Esophagus squamous epithelium (tissue), 5 donors: Measurements from ENCODE around the gene MAGEA9. TPM values are rescaled to one million over a fixed set of nuclear protein-coding genes. Genes with fewer than 3 reads are reported as not detected.
"Not testable (repeated sequence)": the region's sequence is repeated elsewhere in the genome, so short reads cannot be mapped to it uniquely, and the experiment has no call there.

Experiments
- DNase-seq: peaks from one replicate; lab custom pipeline; 2025; lab: John Stamatoyannopoulos, UW
- H3K27ac ChIP-seq, 4 donors: fragments of 200-600 bp; sonication (generic); one replicate each; pipeline ENCODE4 v1.5.1; 2016 to 2019; ENCODE audit warnings: mild to moderate bottlenecking in 1 of 4
- H3K27me3 ChIP-seq, 4 donors: fragments of 200-600 bp; sonication (generic); 1 replicate in 3 of 4; 2 replicates in 1 of 4; pipeline versions ENCODE4 v1.5.1 to v1.6.0; 2017 to 2021; ENCODE audit warnings: antibody characterized with exemption in 1 of 4
- H3K36me3 ChIP-seq, 3 donors: fragments of 200-600 bp; sonication (generic); one replicate each; pipeline ENCODE4 v1.5.1; 2016 to 2019
- H3K4me1 ChIP-seq, 3 donors: fragments of 200-600 bp; sonication (generic); one replicate each; pipeline ENCODE4 v1.5.1; 2017 to 2019
- H3K4me3 ChIP-seq, 4 donors: fragments of 200-600 bp; sonication (generic); 1 replicate in 3 of 4; 2 replicates in 1 of 4; pipeline ENCODE4 v1.5.1; 2016 to 2019; ENCODE audit warnings: mild to moderate bottlenecking in 2 of 4, moderate library complexity in 1 of 4
- H3K9me3 ChIP-seq, 3 donors: fragments of 200-600 bp; sonication (generic); one replicate each; pipeline ENCODE4 v1.5.1; 2016 to 2019
- POLR2A ChIP-seq, 4 donors: fragments of 450-650 bp; IDR thresholded peaks; one replicate each; pipeline ENCODE4 v1.6.1; 2017; ENCODE audit warnings: antibody characterized with exemption in 4 of 4, mild to moderate bottlenecking in 4 of 4, moderate library complexity in 3 of 4
- WGBS, 2 donors: methylation state at CpG; one replicate each; pipeline ENCODE4 v1.1.5; 2018; 5-methylcytosine and 5-hydroxymethylcytosine counted together
- intact Hi-C: fragments of 100-400 bp; cut with DNase I; formaldehyde crosslinking; loops from one replicate; pipeline ENCODE4 v1.15.0; 2022
- total RNA-seq, 4 donors: library from RNA; depleted of rRNA; stranded (reverse); fragments of >200 nt; gene quantifications; one replicate each; pipeline ENCODE4 v1.1.0, GENCODE V29; 2016
- TF ChIP-seq, protein P1 (sequence below), 6 experiments: fragments of 450-650 bp in 4 of 6; fragments of 200-600 bp in 2 of 6; sonication (generic) in 2 of 6; IDR thresholded peaks; one replicate each; pipeline ENCODE4 v1.5.1; 2016 to 2019; ENCODE audit warnings: antibody characterized with exemption in 6 of 6, mild to moderate bottlenecking in 4 of 6, moderate library complexity in 4 of 6
- donor health status: DM: yes; HTN: yes; CAD: no.

The MAGEA9 gene, protein sequence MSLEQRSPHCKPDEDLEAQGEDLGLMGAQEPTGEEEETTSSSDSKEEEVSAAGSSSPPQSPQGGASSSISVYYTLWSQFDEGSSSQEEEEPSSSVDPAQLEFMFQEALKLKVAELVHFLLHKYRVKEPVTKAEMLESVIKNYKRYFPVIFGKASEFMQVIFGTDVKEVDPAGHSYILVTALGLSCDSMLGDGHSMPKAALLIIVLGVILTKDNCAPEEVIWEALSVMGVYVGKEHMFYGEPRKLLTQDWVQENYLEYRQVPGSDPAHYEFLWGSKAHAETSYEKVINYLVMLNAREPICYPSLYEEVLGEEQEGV
- total RNA-seq, result not detected

DNA sequence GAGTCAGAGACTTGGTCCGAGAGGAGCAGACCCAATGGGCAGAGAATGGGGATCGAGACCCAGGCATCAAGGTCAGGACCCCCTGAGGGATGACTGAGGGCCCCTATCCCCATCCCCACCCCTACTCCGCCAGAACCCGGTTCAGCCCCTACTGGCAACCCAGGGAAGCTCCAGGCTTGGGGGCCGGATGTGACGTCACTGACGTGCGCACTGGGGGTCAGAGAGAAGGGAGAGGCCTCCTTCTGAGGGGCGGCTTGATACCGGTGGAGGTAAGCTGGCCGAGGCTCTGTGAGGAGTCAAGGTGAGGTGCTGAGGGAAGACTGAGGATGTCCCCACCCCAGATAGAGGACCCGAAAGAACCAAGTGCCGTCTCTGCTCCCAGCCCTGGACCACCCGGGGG is at the start of gene MAGEA9:
Gene MAGEA9 (plus strand): TSS at position 204 of the 400 bp plus-strand sequence. CDS start 4,281 bp downstream, outside the sequence.
- intact Hi-C loops, result not testable (repeated sequence)

DNA sequence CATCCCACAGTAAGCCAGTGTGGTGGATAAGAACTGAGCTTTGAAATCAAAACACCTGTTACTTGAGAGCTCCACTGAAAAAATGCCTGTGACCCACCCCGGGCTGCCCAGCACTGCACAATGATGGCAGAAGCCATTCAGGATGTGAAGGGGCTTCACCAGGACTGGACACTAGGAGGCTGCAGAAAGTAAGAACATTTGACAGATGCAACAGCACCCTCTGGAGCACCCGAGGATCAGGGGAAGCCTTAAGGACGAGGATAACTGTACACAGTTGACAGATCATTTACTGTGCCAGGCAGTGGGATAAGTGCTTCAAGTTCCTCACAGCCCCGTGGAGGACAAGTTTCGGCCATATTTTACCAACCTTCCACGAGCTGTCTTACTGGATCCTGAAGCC is 39.5 kb upstream of the MAGEA9 start:
- DNase-seq, intact Hi-C loops, H3K4me1 ChIP-seq, H3K9me3 ChIP-seq, H3K27me3 ChIP-seq, H3K27ac ChIP-seq, H3K4me3 ChIP-seq, H3K36me3 ChIP-seq: not testable (repeated sequence)
- no CpG with 5 or more reads among the region's 6 CpGs for WGBS, 2 donors

More for the DNA sequence above, at the start of gene MAGEA9:
- not testable (repeated sequence) for H3K27ac ChIP-seq, H3K36me3 ChIP-seq, H3K4me3 ChIP-seq, H3K9me3 ChIP-seq, H3K27me3 ChIP-seq, DNase-seq, H3K4me1 ChIP-seq
- no CpG with 5 or more reads among the region's 14 CpGs for WGBS, 2 donors

DNA sequence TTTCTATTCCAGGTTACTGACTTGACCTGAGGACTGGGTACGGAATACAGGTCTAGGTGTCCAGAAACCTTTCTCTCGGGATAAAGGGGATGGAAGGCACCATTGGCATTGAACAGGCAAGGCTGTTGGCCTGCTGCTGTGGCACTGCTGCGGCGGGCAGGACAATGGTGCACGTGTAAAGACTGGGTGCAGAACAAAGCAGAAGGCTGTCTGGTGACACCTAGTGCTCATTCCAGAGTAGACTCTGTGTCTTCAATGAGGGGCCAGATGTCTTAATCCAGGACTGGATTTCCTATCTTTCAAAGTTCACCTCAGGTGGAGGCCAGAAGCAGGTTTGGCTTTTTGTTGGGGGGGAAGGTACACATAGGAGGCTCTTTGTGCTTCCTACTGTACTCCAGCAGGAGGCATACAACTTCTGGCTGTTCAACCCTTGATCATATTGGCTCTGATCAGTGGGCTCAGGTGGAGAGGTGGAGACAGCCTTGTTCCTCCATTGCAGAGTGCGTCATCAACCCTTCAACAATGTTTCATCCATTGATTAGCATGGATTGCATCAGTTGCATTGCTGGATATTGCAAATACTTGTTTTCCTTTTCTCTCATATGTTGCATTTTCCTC is 35.2 kb upstream of the MAGEA9 start:
- H3K9me3 ChIP-seq, H3K4me1 ChIP-seq, H3K36me3 ChIP-seq, intact Hi-C loops, DNase-seq, H3K27ac ChIP-seq, H3K4me3 ChIP-seq, H3K27me3 ChIP-seq: not testable (repeated sequence)
- WGBS, 2 donors, result no CpG with 5 or more reads among the region's 6 CpGs

DNA sequence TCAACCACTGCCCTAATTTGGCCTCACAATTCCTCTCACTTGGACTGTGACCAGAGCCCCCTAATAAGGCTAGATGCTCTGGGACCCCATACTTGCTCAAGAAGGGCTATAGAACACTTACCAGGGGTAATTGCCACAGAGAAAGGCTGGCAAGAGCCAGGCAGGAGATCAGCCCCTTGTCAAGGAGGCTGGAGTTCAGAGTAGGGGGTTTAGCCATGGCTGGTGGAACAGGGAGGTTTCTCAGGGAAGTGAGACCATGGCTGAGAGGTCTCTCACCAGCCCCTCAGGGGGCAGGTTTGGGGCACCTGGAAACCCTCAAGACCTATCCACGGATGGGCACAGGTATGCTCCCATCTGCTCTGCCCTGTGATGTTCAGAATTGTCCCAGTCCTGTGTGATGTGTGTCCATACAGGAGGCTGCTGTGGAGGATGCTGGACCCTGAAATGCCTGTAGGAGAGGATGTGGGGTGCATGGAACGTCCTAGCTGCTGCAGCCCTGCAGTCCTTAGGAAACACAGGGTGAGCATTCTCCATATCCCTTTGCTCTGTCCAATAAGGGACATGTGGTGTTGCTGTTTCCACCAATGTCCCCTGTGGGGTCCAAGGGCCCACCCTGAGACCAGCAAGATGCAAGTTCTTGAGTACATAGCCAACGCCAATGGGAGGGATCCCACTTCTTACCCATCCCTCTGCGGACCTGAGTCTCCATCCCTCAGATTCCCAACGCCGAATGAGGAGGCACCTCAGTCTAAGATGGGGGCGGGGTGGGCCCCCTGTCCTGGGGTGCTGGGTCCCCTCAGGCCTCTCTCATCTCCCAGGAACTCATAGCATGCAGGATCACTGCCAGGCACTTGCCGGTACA is 24.3 kb upstream of the MAGEA9 start:
- no peak for TF ChIP-seq POLR2A (IDR thresholded peaks at IDR 0.05)
- TF ChIP-seq, protein P1, sequence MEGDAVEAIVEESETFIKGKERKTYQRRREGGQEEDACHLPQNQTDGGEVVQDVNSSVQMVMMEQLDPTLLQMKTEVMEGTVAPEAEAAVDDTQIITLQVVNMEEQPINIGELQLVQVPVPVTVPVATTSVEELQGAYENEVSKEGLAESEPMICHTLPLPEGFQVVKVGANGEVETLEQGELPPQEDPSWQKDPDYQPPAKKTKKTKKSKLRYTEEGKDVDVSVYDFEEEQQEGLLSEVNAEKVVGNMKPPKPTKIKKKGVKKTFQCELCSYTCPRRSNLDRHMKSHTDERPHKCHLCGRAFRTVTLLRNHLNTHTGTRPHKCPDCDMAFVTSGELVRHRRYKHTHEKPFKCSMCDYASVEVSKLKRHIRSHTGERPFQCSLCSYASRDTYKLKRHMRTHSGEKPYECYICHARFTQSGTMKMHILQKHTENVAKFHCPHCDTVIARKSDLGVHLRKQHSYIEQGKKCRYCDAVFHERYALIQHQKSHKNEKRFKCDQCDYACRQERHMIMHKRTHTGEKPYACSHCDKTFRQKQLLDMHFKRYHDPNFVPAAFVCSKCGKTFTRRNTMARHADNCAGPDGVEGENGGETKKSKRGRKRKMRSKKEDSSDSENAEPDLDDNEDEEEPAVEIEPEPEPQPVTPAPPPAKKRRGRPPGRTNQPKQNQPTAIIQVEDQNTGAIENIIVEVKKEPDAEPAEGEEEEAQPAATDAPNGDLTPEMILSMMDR (IDR thresholded peaks at IDR 0.05), result no peak
- 72 to 80% methylated on average over 1 to 3 of the region's 8 CpGs for WGBS, 2 donors
- H3K27ac ChIP-seq, result no peak overlapping the region
- no peak overlapping the region for H3K4me3 ChIP-seq
- no peak for DNase-seq
- H3K4me1 ChIP-seq, result no peaks in the 10 kb centered on the region
- intact Hi-C loops, result no loop called here
- H3K27me3 ChIP-seq, result no peaks in the 10 kb centered on the region
- no peaks in the 10 kb centered on the region for H3K9me3 ChIP-seq
- no peaks in the 10 kb centered on the region for H3K36me3 ChIP-seq

DNA sequence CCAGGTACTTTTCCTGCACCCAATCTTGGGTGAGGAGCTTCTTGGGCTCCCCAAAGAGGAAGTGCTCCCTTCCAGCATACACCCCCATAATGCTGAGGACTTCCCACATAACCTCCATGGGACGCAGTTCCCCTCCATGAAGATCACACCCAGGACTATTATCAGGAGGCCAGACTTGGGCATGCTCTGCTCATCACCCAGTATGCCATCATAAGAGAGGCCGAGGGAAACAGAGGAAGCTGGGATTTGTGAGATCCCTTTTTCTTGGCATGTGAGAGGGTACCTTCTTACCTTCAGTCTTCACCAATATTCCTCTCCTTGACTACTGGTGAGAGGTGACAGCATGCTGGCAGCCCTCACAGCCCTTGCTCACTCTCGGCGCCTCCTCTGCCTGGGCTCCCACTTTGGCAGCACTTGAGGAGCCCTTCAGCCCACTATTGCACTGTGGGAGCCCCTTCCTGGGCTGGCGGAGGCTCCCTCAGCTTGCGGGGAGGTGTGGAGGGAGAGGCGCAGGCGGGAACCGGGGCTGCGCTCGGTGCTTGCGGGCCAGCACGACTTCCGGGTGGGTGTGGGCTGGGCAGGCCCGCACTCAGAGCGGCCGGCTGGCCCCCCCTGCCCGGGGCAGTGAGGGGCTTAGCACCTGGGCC is 23.5 kb upstream of the MAGEA9 start:
- TF ChIP-seq, protein P1 (IDR thresholded peaks at IDR 0.05), result no peak
- TF ChIP-seq POLR2A (IDR thresholded peaks at IDR 0.05), result no peak
- H3K36me3 ChIP-seq, result no peaks in the 10 kb centered on the region
- intact Hi-C loops, result no loop called here
- H3K27ac ChIP-seq, result no peak overlapping the region
- no peaks in the 10 kb centered on the region for H3K9me3 ChIP-seq
- no peaks in the 10 kb centered on the region for H3K4me1 ChIP-seq
- WGBS, 2 donors, result 90 to 100% methylated on average over 1 to 2 of the region's 18 CpGs
- DNase-seq, result no peak
- H3K4me3 ChIP-seq, result no peak overlapping the region
- H3K27me3 ChIP-seq, result no peaks in the 10 kb centered on the region

DNA sequence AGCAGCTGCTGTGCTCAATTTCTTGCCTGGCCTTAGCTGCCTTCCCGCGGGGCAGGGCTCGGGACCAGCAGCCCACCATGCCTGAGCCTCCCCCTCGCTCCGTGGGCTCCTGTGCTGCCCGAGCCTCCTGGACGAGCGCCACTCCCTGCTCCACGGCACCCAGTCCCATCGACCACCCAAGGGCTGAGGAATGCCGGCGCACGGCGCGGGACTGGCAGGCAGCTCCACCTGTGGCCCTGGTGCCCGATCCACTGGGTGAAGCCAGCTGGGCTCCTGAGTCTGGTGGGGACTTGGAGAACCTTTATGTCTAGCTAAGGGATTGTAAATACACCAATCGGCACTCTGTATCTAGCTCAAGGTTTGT is 23.0 kb upstream of the MAGEA9 start:
- no CpG with 5 or more reads among the region's 17 CpGs for WGBS, 2 donors
- intact Hi-C loops, H3K27me3 ChIP-seq, H3K36me3 ChIP-seq, H3K9me3 ChIP-seq, DNase-seq, H3K4me1 ChIP-seq, H3K27ac ChIP-seq, H3K4me3 ChIP-seq: not testable (repeated sequence)
